Measurements from ENCODE around the gene CEMIP.
"Not testable (repeated sequence)": the region's sequence is repeated elsewhere in the genome, so short reads cannot be mapped to it uniquely, and the experiment has no call there.

The CEMIP gene

GRCh38 chr15:80955571-80956452 is 176.6 kb downstream of the CEMIP start:
- H3K4me3 ChIP-seq (ENCODE audit: low read depth, low read length) = not testable (repeated sequence)
- peak; percentile 67 for DNase-seq (ENCODE audit: low read depth)

- H3K4me3 ChIP-seq (ENCODE audit: low read depth, low read length) = no peak overlapping the region
- no peak for DNase-seq (ENCODE audit: low read depth)
Measured at GRCh38 chr15:80957556-80957955, 178.4 kb downstream of the CEMIP start.

GRCh38 chr15:80957976-80958375 is 178.8 kb downstream of the CEMIP start:
- no peak overlapping the region for H3K4me3 ChIP-seq (ENCODE audit: low read depth, low read length)
- no peak for DNase-seq (ENCODE audit: low read depth)

- no peak overlapping the region for H3K4me3 ChIP-seq (ENCODE audit: low read depth, low read length)
Measured at GRCh38 chr15:80958818-80959495, 179.8 kb downstream of the CEMIP start.

GRCh38 chr15:80965454-80965853 is 186.3 kb downstream of the CEMIP start:
- not testable (repeated sequence) for DNase-seq (ENCODE audit: low read depth); H3K4me3 ChIP-seq (ENCODE audit: low read depth, low read length)

More at GRCh38 chr15:80958818-80959495, 179.8 kb downstream of the CEMIP start:
- DNase-seq (ENCODE audit: low read depth) = no peak

- DNase-seq (ENCODE audit: low read depth) = no peak
Measured at GRCh38 chr15:80966431-80967197, 187.4 kb downstream of the CEMIP start.

GRCh38 chr15:80967451-80967850 is 188.3 kb downstream of the CEMIP start:
- peak; percentile 31 for DNase-seq (ENCODE audit: low read depth)
- H3K4me3 ChIP-seq (ENCODE audit: low read depth, low read length) = no peak overlapping the region

More at GRCh38 chr15:80966431-80967197, 187.4 kb downstream of the CEMIP start:
- H3K4me3 ChIP-seq (ENCODE audit: low read depth, low read length) = no peak overlapping the region

- H3K4me3 ChIP-seq (ENCODE audit: low read depth, low read length) = no peak overlapping the region
- no peak for DNase-seq (ENCODE audit: low read depth)
Measured at GRCh38 chr15:80967991-80968510, 188.9 kb downstream of the CEMIP start.

GRCh38 chr15:80969316-80969715 is 190.1 kb downstream of the CEMIP start:
- no peak for DNase-seq (ENCODE audit: low read depth)
- no peak overlapping the region for H3K4me3 ChIP-seq (ENCODE audit: low read depth, low read length)

GRCh38 chr15:80970018-80970657 is 191.0 kb downstream of the CEMIP start:
- DNase-seq (ENCODE audit: low read depth) = no peak
- H3K4me3 ChIP-seq (ENCODE audit: low read depth, low read length) = no peak overlapping the region

GRCh38 chr15:80970658-80971057 is 191.5 kb downstream of the CEMIP start:
- no peak overlapping the region for H3K4me3 ChIP-seq (ENCODE audit: low read depth, low read length)
- DNase-seq (ENCODE audit: low read depth) = no peak

- no peak overlapping the region for H3K4me3 ChIP-seq (ENCODE audit: low read depth, low read length)
- no peak for DNase-seq (ENCODE audit: low read depth)
Measured at GRCh38 chr15:80971143-80971542, 192.0 kb downstream of the CEMIP start.

- no peak for DNase-seq (ENCODE audit: low read depth)
- no peak overlapping the region for H3K4me3 ChIP-seq (ENCODE audit: low read depth, low read length)
Measured at GRCh38 chr15:80972276-80972675, 193.1 kb downstream of the CEMIP start.

- no peak overlapping the region for H3K4me3 ChIP-seq (ENCODE audit: low read depth, low read length)
- DNase-seq (ENCODE audit: low read depth) = no peak
Measured at GRCh38 chr15:80974914-80975313, 195.7 kb downstream of the CEMIP start.

GRCh38 chr15:80976851-80977250 is 197.7 kb downstream of the CEMIP start:
- DNase-seq (ENCODE audit: low read depth) = no peak
- no peak overlapping the region for H3K4me3 ChIP-seq (ENCODE audit: low read depth, low read length)

GRCh38 chr15:80977627-80978036 is 198.5 kb downstream of the CEMIP start:
- no peak overlapping the region for H3K4me3 ChIP-seq (ENCODE audit: low read depth, low read length)
- no peak for DNase-seq (ENCODE audit: low read depth)

- no peak for DNase-seq (ENCODE audit: low read depth)
Measured at GRCh38 chr15:80978685-80979329, 199.6 kb downstream of the CEMIP start.

GRCh38 chr15:80979538-80980200 is 200.5 kb downstream of the CEMIP start:
- no peak overlapping the region for H3K4me3 ChIP-seq (ENCODE audit: low read depth, low read length)
- no peak for DNase-seq (ENCODE audit: low read depth)

More at GRCh38 chr15:80978685-80979329, 199.6 kb downstream of the CEMIP start:
- no peak overlapping the region for H3K4me3 ChIP-seq (ENCODE audit: low read depth, low read length)
